HCT116 (cell line): ENCODE results near the gene CIITA. TPM values are rescaled to one million over a fixed set of nuclear protein-coding genes. Genes with fewer than 3 reads are reported as not detected.

Source experiments
- ATAC-seq: fragments of 200-7000 bp; cut with Tn5 transposase; 2 replicates; pipeline ENCODE4 v1.9.1; 2020; ENCODE audit warnings: mild to moderate bottlenecking, moderate library complexity
- BruUV-seq: library from RNA; stranded (reverse); fragments of 400-500 nt; replicated peaks from 2 replicates; lab custom pipeline; 2021; lab: Mats Ljungman, UMichigan
- CTCF ChIA-PET: fragments of 300-600 bp; sonication (Branson Sonifier 250); formaldehyde crosslinking; loops from one replicate; lab custom pipeline; 2021; ENCODE audit warnings: antibody characterized with exemption; lab: Charles Lee
- POLR2A ChIA-PET: fragments of 300-600, 350-600 bp; sonication (Branson Sonifier 250); formaldehyde crosslinking; loops from one replicate; lab custom pipeline; 2021; ENCODE audit warnings: antibody characterized with exemption; lab: Charles Lee
- RAD21 ChIA-PET, 2 experiments: fragments of 300-600 bp; sonication (Branson Sonifier 250); formaldehyde crosslinking; loops; one replicate each; lab custom pipeline; 2023; ENCODE audit warnings: low total read pairs in 2 of 2; ENCODE audit not compliant: uncharacterized antibody in 2 of 2, unreplicated experiment in 2 of 2, low non-redundant PET in 1 of 2; lab: Charles Lee
- DNase-seq: peaks from one replicate; pipeline ENCODE4 v3.0.0-alpha.2; 2010; ENCODE audit warnings: low read depth, low spot score
- H2AFZ ChIP-seq: fragments of 200-600 bp; shearing (Covaris generic), sonication (generic); 2 replicates; pipeline ENCODE4 v1.6.1; 2017; ENCODE audit warnings: low read depth, mixed run types, mixed read lengths, antibody characterized with exemption, low read length; ENCODE audit not compliant: poor library complexity, severe bottlenecking
- H3K27ac ChIP-seq: 2 replicates; pipeline ENCODE4 v1.5.1; 2012; ENCODE audit warnings: low read depth, low read length
- H3K27me3 ChIP-seq: fragments of 200-600 bp; sonication (generic); 2 replicates; pipeline ENCODE4 v1.6.1; 2016; ENCODE audit warnings: mixed run types, low read length, mixed read lengths; ENCODE audit not compliant: insufficient read depth
- H3K36me3 ChIP-seq, 2 experiments: fragments of 200-500 bp in 1 of 2; fragments of 200-600 bp in 1 of 2; sonication (Bioruptor generic) in 1 of 2; sonication (generic) in 1 of 2; 2 replicates each; pipeline versions ENCODE4 v1.5.1 to v1.6.1; 2014 to 2016; ENCODE audit warnings: low read length in 2 of 2, inconsistent platforms in 1 of 2, mixed read lengths in 1 of 2, mixed run types in 1 of 2; ENCODE audit not compliant: insufficient read depth in 2 of 2, control insufficient read depth in 1 of 2
- H3K4me1 ChIP-seq, 2 experiments: fragments of 200-600 bp in 1 of 2; sonication (generic) in 1 of 2; 2 replicates each; pipeline versions ENCODE4 v1.5.1 to v1.6.1; 2012 to 2017; ENCODE audit warnings: low read length in 2 of 2, inconsistent platforms in 1 of 2, mild to moderate bottlenecking in 1 of 2, mixed read lengths in 1 of 2, mixed run types in 1 of 2, moderate library complexity in 1 of 2; ENCODE audit not compliant: insufficient read depth in 2 of 2, control insufficient read depth in 1 of 2
- H3K4me2 ChIP-seq: fragments of 200-600 bp; sonication (generic); 2 replicates; pipeline ENCODE4 v1.6.1; 2017; ENCODE audit warnings: mixed run types, low read length, mixed read lengths
- H3K4me3 ChIP-seq, 2 experiments: fragments of 200-600 bp in 1 of 2; sonication (generic) in 1 of 2; replicated peaks in 1 of 2; 2 replicates each; pipeline ENCODE4 v1.5.1; 2011 to 2016; ENCODE audit warnings: low read length in 2 of 2, control low read depth in 1 of 2, low read depth in 1 of 2, mild to moderate bottlenecking in 1 of 2, mixed read lengths in 1 of 2, mixed run types in 1 of 2
- H3K79me2 ChIP-seq: fragments of 200-600 bp; sonication (generic); 2 replicates; pipeline ENCODE4 v1.6.1; 2017; ENCODE audit warnings: mild to moderate bottlenecking, mixed run types, low read length, moderate library complexity, mixed read lengths; ENCODE audit not compliant: insufficient read depth
- H3K9ac ChIP-seq: fragments of 200-600 bp; sonication (generic); 2 replicates; pipeline ENCODE4 v1.6.1; 2016; ENCODE audit warnings: low read length, mixed read lengths
- H3K9me2 ChIP-seq: fragments of 200-600 bp; sonication (generic), shearing (Covaris generic); 2 replicates; pipeline ENCODE4 v1.6.1; 2017; ENCODE audit warnings: mixed run types, mild to moderate bottlenecking, moderate library complexity; ENCODE audit not compliant: insufficient read depth
- H3K9me3 ChIP-seq, 2 experiments: fragments of 200-500 bp in 1 of 2; fragments of 200-600 bp in 1 of 2; sonication (Bioruptor generic) in 1 of 2; sonication (generic) in 1 of 2; 2 replicates each; pipeline ENCODE4 v1.6.1; 2014 to 2017; ENCODE audit warnings: low read length in 2 of 2, mixed read lengths in 2 of 2, inconsistent platforms in 1 of 2, low read depth in 1 of 2, mild to moderate bottlenecking in 1 of 2, mixed run types in 1 of 2, moderate library complexity in 1 of 2; ENCODE audit not compliant: control insufficient read depth in 1 of 2, insufficient read depth in 1 of 2
- H4K20me1 ChIP-seq: fragments of 200-600 bp; sonication (generic), shearing (Covaris generic); 2 replicates; pipeline ENCODE4 v1.6.1; 2017; ENCODE audit warnings: mixed run types, mild to moderate bottlenecking, moderate library complexity; ENCODE audit not compliant: insufficient read depth
- EGR1 ChIP-seq: IDR thresholded peaks from 2 replicates; pipeline ENCODE4 v1.6.1; 2012; ENCODE audit warnings: low read depth
- EZH2 ChIP-seq: fragments of 200-600 bp; sonication (generic); IDR thresholded peaks from 2 replicates; pipeline ENCODE4 v1.6.1; 2017; ENCODE audit warnings: antibody characterized with exemption, mixed run types
- POLR2AphosphoS5 ChIP-seq: IDR thresholded peaks from 2 replicates; pipeline ENCODE4 v1.6.1; 2011; ENCODE audit warnings: mild to moderate bottlenecking, low read depth, low read length, moderate library complexity
- SIN3A ChIP-seq: IDR thresholded peaks from 2 replicates; pipeline ENCODE4 v1.6.1; 2012; ENCODE audit warnings: low read depth
- YY1 ChIP-seq: IDR thresholded peaks from 2 replicates; pipeline ENCODE4 v1.6.1; 2011; ENCODE audit warnings: low read length, low read depth, moderate library complexity, mild to moderate bottlenecking; ENCODE audit not compliant: insufficient replicate concordance; ENCODE audit errors: extremely low read depth
- intact Hi-C: fragments of 100-400 bp; cut with micrococcal nuclease; formaldehyde crosslinking; loops from 2 replicates; pipeline ENCODE4 v1.10.0; 2022
- total RNA-seq: library from RNA; stranded (reverse); gene quantifications from one replicate; pipeline ENCODE4 v1.2.1, GENCODE V29; 2021; ENCODE audit not compliant: unreplicated experiment
- TF ChIP-seq, protein P1 (sequence below): IDR thresholded peaks from 2 replicates; pipeline ENCODE4 v1.6.1; 2011; ENCODE audit warnings: mild to moderate bottlenecking, low read length, moderate library complexity; ENCODE audit not compliant: insufficient replicate concordance; ENCODE audit errors: extremely low read depth
- TF ChIP-seq, protein P2 (sequence below), 3 experiments: fragments of 200-600 bp in 1 of 3; sonication (generic) in 1 of 3; IDR thresholded peaks in 2 of 3; conservative IDR thresholded peaks in 1 of 3; 2 replicates each; pipeline ENCODE4 v1.5.1; 2012 to 2017; ENCODE audit warnings: low read depth in 2 of 3, low read length in 2 of 3, antibody characterized with exemption in 1 of 3, borderline replicate concordance in 1 of 3, control low read depth in 1 of 3, mild to moderate bottlenecking in 1 of 3, mixed read lengths in 1 of 3, mixed run types in 1 of 3, moderate library complexity in 1 of 3; ENCODE audit not compliant: insufficient read depth in 1 of 3

The CIITA gene
- total RNA-seq, 1 experiment from 2014 or later, result 0.25 TPM

DNA sequence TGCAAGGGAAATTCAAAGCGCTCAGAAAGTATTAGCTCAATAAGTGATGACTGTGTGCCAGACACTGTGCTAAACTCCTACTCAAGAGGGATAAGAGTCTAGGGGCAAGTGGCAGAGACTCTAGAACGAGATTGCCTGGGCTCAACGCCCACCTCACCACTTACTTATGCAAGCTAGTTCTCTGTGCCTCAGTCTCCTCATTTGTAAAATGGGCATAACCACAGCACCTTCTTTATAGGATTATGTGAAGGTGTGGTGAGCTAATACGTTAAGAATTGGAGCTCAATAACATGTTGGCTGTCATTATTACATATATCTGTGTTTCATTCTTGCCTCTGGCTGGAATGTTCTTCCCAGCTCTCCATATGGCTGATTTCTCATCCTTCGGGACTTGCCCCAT, 49.9 kb downstream of the CIITA start:
- H3K27ac ChIP-seq, result no peak overlapping the region
- intact Hi-C loops, result no loop called here

More for the DNA sequence above, 49.9 kb downstream of the CIITA start:
- DNase-seq, result no peak
- no peak overlapping the region for H2AFZ ChIP-seq
- TF ChIP-seq, protein P1, sequence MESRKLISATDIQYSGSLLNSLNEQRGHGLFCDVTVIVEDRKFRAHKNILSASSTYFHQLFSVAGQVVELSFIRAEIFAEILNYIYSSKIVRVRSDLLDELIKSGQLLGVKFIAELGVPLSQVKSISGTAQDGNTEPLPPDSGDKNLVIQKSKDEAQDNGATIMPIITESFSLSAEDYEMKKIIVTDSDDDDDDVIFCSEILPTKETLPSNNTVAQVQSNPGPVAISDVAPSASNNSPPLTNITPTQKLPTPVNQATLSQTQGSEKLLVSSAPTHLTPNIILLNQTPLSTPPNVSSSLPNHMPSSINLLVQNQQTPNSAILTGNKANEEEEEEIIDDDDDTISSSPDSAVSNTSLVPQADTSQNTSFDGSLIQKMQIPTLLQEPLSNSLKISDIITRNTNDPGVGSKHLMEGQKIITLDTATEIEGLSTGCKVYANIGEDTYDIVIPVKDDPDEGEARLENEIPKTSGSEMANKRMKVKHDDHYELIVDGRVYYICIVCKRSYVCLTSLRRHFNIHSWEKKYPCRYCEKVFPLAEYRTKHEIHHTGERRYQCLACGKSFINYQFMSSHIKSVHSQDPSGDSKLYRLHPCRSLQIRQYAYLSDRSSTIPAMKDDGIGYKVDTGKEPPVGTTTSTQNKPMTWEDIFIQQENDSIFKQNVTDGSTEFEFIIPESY, result no peak
- TF ChIP-seq, protein P2, sequence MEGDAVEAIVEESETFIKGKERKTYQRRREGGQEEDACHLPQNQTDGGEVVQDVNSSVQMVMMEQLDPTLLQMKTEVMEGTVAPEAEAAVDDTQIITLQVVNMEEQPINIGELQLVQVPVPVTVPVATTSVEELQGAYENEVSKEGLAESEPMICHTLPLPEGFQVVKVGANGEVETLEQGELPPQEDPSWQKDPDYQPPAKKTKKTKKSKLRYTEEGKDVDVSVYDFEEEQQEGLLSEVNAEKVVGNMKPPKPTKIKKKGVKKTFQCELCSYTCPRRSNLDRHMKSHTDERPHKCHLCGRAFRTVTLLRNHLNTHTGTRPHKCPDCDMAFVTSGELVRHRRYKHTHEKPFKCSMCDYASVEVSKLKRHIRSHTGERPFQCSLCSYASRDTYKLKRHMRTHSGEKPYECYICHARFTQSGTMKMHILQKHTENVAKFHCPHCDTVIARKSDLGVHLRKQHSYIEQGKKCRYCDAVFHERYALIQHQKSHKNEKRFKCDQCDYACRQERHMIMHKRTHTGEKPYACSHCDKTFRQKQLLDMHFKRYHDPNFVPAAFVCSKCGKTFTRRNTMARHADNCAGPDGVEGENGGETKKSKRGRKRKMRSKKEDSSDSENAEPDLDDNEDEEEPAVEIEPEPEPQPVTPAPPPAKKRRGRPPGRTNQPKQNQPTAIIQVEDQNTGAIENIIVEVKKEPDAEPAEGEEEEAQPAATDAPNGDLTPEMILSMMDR (IDR thresholded peaks at IDR 0.05 in 2 of 3, conservative IDR thresholded peaks at IDR 0.05 in 1 of 3; ENCODE audit: borderline replicate concordance in 1 of 3, insufficient read depth in 1 of 3, low read depth in 2 of 3, low read length in 2 of 3), result no peak
- TF ChIP-seq EZH2, result no peak
- TF ChIP-seq YY1, result no peak
- no peak for TF ChIP-seq EGR1
- no peak for TF ChIP-seq POLR2AphosphoS5
- TF ChIP-seq SIN3A, result no peak
- H3K4me2 ChIP-seq, result no peak overlapping the region
- CTCF ChIA-PET, result no interaction called here
- no peak overlapping the region for H3K4me3 ChIP-seq
- H3K79me2 ChIP-seq, result 0 out of 2 replicates have a peak, but pooled peaks cover 5% of the 10 kb centered on the region
- ATAC-seq, result no peak
- POLR2A ChIA-PET, result no interaction called here
- H4K20me1 ChIP-seq, result no peaks in the 10 kb centered on the region
- H3K9me3 ChIP-seq, result no peaks in the 10 kb centered on the region
- H3K9ac ChIP-seq, result no peak overlapping the region
- BruUV-seq, result no TSS peak
- no peaks in the 10 kb centered on the region for H3K9me2 ChIP-seq
- peaks cover 5 to 6% of the 10 kb centered on the region in 2 experiments; a peak in 3 of 4 replicates for H3K36me3 ChIP-seq
- H3K27me3 ChIP-seq, result no peaks in the 10 kb centered on the region
- H3K4me1 ChIP-seq, result peaks cover 0 to 21% of the 10 kb centered on the region in 2 experiments; a peak in 2 of 4 replicates
- RAD21 ChIA-PET, result no interaction called here
